K562 (cell line): ENCODE results near the gene SEL1L. TPM values are rescaled to one million over a fixed set of nuclear protein-coding genes. Genes with fewer than 3 reads are reported as not detected.

Experiments used
- ELF2 ChIP-seq: fragments of 250-450 bp; sonication (Bioruptor Pico); IDR thresholded peaks from 2 replicates; pipeline ENCODE4 v1.5.0; 2021; ENCODE audit warnings: mild to moderate bottlenecking
- MECOM ChIP-seq: fragments of 250-450 bp; sonication (Bioruptor Pico); IDR thresholded peaks from 2 replicates; pipeline ENCODE4 v1.8.0; 2022; ENCODE audit warnings: inconsistent platforms
- TAF9B ChIP-seq: fragments of 450-650 bp; IDR thresholded peaks from 2 replicates; pipeline ENCODE4 v1.6.1; 2018; ENCODE audit warnings: mild to moderate bottlenecking; ENCODE audit not compliant: partially characterized antibody
- ZNF384 ChIP-seq: IDR thresholded peaks from 2 replicates; pipeline ENCODE4 v1.6.1; 2012; ENCODE audit warnings: low read depth, low read length, improper control_type of control experiment
- ZNF408 ChIP-seq: fragments of 250-450 bp; sonication (Bioruptor Pico); IDR thresholded peaks from 2 replicates; pipeline ENCODE4 v1.4.0; 2020; ENCODE audit warnings: low read depth, mild to moderate bottlenecking, moderate library complexity
- polyA plus RNA-seq, 8 experiments: library from polyadenylated mRNA; depleted of rRNA in 4 of 8; stranded (reverse) in 5 of 8; unstranded in 3 of 8; fragments of >200 nt; fragmentation: Nextera tagmentation in 2 of 8; fragmentation: Illumina TruSeq in 1 of 8; extraction: Ambion mirVana in 2 of 8; extraction: Trizol in 1 of 8; gene quantifications; 2 replicates each; pipeline versions ENCODE4 v1.2.1 to v1.2.3, GENCODE V29; 2011 to 2014; ENCODE audit warnings: inconsistent platforms in 1 of 8, missing spikeins in 1 of 8
- total RNA-seq, 7 experiments: library from RNA; depleted of rRNA in 6 of 7; stranded (reverse); fragments of >200 nt in 6 of 7; fragmentation: Illumina TruSeq in 2 of 7; extraction: Trizol in 2 of 7; gene quantifications; 2 replicates each; pipeline versions ENCODE4 v1.2.1 to v1.2.3, GENCODE V29; 2011 to 2021; ENCODE audit warnings: low replicate concordance in 1 of 7
- TF ChIP-seq, protein P1 (sequence below): fragments of 450-650 bp; IDR thresholded peaks from 2 replicates; pipeline ENCODE4 v1.7.0; 2016; ENCODE audit warnings: borderline replicate concordance
- TF ChIP-seq, protein P2 (sequence below): fragments of 250-450 bp; sonication (Bioruptor Pico); IDR thresholded peaks from 2 replicates; pipeline ENCODE4 v1.5.0; 2022; ENCODE audit warnings: mild to moderate bottlenecking
- TF ChIP-seq, protein P3 (sequence below): fragments of 250-450 bp; sonication (Bioruptor Pico); IDR thresholded peaks from 2 replicates; pipeline ENCODE4 v1.4.0; 2020
- TF ChIP-seq, protein P4 (sequence below): fragments of 450-650 bp; formaldehyde crosslinking; IDR thresholded peaks from 2 replicates; pipeline ENCODE4 v1.4.0; 2020; ENCODE audit warnings: mild to moderate bottlenecking, moderate library complexity
- TF ChIP-seq, protein P5 (sequence below), 2 experiments: fragments of 450-650 bp in 1 of 2; sonication (generic) in 1 of 2; formaldehyde crosslinking in 1 of 2; IDR thresholded peaks in 1 of 2; conservative IDR thresholded peaks in 1 of 2; 2 replicates each; pipeline versions ENCODE4 v1.6.1 to v1.8.1; 2016 to 2023; ENCODE audit warnings: mild to moderate bottlenecking in 2 of 2, moderate library complexity in 2 of 2, inconsistent platforms in 1 of 2, missing genetic modification reagents in 1 of 2

The SEL1L gene
- total and polyA plus RNA-seq, 9 of the 15 experiments (the other 6 are each of a cell fraction or from before 2014, with no cell fraction given) = 7.7 to 21.1 (median 13.6) TPM

DNA sequence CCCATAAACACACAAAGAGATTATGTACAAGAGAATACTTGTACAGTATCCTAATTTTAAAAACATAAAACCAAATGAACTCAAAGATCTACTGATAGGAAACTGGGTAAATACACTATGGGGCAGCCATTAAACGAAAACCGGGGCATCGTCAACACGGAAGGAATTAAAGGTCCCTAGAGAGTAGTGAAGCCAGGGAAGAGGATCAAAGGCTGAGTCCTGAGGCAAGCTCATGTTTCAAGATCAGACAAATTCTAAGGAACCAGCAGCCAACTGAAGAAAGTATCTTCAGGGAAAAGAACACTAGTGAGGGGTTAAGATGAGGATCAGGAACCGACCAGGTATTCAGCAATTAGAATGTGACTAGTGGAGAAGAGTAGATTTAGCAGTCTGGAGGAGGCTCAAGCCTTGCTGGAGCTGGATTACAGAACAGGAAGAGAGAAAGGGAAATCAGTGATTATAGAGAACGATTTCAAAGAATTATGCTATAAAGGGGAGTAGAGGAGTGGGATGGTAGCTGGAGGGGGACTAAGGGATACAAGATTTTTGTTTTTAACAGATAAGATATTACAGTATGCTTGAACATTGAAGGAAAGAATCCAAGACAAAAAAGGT lies 23.7 kb downstream of the SEL1L start (continued):
- no peak for TF ChIP-seq TAF9B
- TF ChIP-seq, protein P1, sequence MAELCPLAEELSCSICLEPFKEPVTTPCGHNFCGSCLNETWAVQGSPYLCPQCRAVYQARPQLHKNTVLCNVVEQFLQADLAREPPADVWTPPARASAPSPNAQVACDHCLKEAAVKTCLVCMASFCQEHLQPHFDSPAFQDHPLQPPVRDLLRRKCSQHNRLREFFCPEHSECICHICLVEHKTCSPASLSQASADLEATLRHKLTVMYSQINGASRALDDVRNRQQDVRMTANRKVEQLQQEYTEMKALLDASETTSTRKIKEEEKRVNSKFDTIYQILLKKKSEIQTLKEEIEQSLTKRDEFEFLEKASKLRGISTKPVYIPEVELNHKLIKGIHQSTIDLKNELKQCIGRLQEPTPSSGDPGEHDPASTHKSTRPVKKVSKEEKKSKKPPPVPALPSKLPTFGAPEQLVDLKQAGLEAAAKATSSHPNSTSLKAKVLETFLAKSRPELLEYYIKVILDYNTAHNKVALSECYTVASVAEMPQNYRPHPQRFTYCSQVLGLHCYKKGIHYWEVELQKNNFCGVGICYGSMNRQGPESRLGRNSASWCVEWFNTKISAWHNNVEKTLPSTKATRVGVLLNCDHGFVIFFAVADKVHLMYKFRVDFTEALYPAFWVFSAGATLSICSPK = no peak
- TF ChIP-seq ELF2 (CRISPR knock-in tag) = no peak
- TF ChIP-seq, protein P2, sequence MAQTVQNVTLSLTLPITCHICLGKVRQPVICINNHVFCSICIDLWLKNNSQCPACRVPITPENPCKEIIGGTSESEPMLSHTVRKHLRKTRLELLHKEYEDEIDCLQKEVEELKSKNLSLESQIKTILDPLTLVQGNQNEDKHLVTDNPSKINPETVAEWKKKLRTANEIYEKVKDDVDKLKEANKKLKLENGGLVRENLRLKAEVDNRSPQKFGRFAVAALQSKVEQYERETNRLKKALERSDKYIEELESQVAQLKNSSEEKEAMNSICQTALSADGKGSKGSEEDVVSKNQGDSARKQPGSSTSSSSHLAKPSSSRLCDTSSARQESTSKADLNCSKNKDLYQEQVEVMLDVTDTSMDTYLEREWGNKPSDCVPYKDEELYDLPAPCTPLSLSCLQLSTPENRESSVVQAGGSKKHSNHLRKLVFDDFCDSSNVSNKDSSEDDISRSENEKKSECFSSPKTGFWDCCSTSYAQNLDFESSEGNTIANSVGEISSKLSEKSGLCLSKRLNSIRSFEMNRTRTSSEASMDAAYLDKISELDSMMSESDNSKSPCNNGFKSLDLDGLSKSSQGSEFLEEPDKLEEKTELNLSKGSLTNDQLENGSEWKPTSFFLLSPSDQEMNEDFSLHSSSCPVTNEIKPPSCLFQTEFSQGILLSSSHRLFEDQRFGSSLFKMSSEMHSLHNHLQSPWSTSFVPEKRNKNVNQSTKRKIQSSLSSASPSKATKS (CRISPR knock-in tag) = no peak
- TF ChIP-seq MECOM (CRISPR knock-in tag) = no peak
- TF ChIP-seq, protein P3, sequence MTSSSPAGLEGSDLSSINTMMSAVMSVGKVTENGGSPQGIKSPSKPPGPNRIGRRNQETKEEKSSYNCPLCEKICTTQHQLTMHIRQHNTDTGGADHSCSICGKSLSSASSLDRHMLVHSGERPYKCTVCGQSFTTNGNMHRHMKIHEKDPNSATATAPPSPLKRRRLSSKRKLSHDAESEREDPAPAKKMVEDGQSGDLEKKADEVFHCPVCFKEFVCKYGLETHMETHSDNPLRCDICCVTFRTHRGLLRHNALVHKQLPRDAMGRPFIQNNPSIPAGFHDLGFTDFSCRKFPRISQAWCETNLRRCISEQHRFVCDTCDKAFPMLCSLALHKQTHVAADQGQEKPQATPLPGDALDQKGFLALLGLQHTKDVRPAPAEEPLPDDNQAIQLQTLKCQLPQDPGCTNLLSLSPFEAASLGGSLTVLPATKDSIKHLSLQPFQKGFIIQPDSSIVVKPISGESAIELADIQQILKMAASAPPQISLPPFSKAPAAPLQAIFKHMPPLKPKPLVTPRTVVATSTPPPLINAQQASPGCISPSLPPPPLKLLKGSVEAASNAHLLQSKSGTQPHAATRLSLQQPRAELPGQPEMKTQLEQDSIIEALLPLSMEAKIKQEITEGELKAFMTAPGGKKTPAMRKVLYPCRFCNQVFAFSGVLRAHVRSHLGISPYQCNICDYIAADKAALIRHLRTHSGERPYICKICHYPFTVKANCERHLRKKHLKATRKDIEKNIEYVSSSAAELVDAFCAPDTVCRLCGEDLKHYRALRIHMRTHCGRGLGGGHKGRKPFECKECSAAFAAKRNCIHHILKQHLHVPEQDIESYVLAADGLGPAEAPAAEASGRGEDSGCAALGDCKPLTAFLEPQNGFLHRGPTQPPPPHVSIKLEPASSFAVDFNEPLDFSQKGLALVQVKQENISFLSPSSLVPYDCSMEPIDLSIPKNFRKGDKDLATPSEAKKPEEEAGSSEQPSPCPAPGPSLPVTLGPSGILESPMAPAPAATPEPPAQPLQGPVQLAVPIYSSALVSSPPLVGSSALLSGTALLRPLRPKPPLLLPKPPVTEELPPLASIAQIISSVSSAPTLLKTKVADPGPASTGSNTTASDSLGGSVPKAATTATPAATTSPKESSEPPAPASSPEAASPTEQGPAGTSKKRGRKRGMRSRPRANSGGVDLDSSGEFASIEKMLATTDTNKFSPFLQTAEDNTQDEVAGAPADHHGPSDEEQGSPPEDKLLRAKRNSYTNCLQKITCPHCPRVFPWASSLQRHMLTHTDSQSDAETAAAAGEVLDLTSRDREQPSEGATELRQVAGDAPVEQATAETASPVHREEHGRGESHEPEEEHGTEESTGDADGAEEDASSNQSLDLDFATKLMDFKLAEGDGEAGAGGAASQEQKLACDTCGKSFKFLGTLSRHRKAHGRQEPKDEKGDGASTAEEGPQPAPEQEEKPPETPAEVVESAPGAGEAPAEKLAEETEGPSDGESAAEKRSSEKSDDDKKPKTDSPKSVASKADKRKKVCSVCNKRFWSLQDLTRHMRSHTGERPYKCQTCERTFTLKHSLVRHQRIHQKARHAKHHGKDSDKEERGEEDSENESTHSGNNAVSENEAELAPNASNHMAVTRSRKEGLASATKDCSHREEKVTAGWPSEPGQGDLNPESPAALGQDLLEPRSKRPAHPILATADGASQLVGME (CRISPR knock-in tag) = no peak
- TF ChIP-seq ZNF384 = no peak
- TF ChIP-seq, protein P4, sequence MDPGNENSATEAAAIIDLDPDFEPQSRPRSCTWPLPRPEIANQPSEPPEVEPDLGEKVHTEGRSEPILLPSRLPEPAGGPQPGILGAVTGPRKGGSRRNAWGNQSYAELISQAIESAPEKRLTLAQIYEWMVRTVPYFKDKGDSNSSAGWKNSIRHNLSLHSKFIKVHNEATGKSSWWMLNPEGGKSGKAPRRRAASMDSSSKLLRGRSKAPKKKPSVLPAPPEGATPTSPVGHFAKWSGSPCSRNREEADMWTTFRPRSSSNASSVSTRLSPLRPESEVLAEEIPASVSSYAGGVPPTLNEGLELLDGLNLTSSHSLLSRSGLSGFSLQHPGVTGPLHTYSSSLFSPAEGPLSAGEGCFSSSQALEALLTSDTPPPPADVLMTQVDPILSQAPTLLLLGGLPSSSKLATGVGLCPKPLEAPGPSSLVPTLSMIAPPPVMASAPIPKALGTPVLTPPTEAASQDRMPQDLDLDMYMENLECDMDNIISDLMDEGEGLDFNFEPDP = no peak
- no peak for TF ChIP-seq ZNF408
- TF ChIP-seq, protein P5, sequence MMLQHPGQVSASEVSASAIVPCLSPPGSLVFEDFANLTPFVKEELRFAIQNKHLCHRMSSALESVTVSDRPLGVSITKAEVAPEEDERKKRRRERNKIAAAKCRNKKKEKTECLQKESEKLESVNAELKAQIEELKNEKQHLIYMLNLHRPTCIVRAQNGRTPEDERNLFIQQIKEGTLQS (IDR thresholded peaks at IDR 0.05) = no peak
- TF ChIP-seq, protein P5 (CRISPR knock-in tag; conservative IDR thresholded peaks at IDR 0.05) = no peak
